ENCODE data around the gene LAMB4.

The LAMB4 gene

GRCh38 chr7:108103558-108104298 is 26.4 kb downstream of the LAMB4 start:
- DNase-seq = no peak

DNA sequence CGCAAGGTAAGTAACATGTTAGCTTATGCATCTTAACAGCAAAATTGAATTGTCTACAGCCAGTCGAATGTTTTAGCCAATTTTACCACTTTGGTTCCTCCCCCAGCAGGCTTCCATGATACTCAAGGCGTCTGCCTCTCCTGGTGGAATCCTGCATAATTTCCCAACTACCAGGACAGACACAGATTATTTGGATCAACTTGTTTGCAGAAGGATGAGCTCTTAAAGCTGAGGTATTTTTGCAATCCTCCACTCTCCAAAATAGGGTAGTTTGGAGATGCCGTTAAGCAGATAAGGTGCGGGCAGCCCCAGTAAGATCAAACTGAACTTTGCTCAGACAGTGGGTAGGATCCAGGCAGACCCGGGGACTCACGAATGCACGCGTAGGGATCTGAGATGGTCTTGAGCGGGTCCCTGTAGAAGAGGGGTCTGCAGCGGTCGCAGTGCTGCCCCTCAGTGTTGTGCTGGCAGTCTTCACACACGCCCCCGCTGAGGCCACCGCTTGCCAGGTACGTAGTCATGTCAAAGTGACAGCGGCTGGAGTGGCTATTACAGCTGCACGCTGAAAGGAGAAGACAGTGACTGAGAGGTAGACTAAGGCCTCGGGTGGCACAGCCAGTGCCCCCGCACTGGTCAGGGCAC is 27.4 kb downstream of the LAMB4 start:
- no peak for DNase-seq

GRCh38 chr7:108101759-108102158 is 28.4 kb downstream of the LAMB4 start:
- no peak for DNase-seq

DNA sequence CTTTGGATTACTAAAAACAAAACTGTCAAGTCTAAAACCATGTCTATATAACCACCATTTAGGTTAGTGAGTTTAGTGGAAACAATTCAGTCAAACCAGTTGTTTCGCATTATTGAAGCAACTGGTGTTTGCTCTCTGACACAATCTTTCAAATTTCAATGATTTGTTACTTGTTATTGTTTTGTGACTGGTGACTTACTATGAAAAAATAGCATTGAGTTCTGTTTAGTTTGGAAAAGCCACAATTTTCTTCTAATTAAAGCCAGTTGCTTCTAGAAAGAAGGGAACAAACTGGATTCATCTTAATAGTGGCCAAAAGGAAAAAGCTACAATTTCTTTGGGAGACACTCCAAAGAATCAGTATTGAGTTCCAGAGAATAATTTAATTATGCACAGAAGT is 30.4 kb downstream of the LAMB4 start:
- DNase-seq = no peak

DNA sequence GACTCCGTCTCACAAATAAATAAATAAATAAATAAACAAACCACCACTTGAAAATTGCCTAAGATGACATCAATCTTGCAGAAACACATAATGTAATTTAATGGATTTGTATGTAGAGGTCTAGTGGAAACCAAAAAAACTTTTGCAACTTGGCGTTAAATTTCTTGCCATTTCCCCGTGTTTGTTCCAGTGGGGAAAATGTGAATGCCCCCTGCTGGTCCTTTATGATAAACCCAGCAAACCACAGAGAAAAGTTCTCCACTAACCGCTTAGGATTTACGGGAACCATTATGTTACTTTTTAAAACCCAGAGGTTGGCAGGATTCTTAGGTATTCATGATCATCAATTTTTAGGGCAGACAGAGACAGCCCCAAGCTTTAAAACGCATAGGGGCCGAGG is 32.5 kb downstream of the LAMB4 start:
- no peak for DNase-seq

- no peak for DNase-seq
Measured at GRCh38 chr7:108096996-108097395, 33.2 kb downstream of the LAMB4 start.

DNA sequence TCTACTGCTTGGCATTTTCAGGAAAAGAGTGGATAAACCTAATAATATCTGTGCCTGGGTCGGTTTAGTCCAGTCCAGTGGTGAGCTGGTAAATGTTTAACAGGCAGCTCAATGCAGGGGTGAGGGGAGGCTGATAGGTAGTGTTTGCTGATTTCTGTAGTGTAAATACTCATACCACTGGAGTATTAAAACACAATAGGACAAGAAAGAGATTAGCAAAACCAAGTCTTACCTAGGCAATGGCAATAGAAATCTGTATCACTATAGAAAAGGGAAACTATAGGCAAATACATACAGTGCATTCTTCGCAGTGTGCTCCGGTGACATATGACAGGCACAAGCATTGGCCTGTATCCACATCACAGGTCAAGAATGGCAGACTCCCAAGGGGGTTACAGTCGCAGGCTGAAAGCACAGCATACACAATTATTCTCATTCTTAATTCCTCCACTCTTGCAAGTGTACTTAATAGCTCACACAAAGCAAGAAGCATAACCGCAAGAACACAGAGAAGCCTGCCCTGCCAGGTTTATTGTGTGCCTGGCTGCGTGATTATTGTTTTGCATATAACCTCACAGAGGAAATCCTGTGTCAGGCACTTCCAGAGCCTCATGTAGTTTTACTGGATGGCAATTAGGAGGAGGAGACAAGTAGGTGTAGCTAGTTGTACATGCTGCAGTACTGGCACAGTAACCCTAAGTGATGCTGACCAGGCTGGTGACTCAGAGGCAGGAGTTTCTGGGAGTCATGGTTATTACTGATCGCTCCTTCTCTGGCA is 35.0 kb downstream of the LAMB4 start:
- DNase-seq = no peak

DNA sequence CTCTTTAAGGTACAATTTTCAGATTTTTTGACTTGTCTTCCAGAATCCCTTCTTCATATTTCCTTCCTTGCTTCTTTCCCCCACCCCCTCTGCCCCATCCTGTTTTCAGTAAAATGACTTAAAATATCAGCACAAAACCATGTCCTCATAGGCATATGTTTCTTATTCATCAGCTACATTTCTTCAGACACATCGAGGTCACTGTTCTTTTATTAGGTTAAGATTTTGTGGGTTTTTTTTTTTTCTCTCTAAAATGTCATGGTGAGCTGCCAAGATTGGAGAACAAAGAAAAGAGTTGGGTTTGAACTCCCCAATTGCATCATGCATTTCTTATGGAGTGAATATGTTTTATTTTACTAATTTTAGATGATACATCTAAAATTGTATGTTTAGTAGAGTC is 35.8 kb downstream of the LAMB4 start:
- no peak for DNase-seq

GRCh38 chr7:108093851-108094331 is 36.3 kb downstream of the LAMB4 start:
- no peak for DNase-seq

- no peak for DNase-seq
Measured at GRCh38 chr7:108093341-108093740, 36.8 kb downstream of the LAMB4 start.

- no peak for DNase-seq
Measured at GRCh38 chr7:108091461-108091831, 38.7 kb downstream of the LAMB4 start.

DNA sequence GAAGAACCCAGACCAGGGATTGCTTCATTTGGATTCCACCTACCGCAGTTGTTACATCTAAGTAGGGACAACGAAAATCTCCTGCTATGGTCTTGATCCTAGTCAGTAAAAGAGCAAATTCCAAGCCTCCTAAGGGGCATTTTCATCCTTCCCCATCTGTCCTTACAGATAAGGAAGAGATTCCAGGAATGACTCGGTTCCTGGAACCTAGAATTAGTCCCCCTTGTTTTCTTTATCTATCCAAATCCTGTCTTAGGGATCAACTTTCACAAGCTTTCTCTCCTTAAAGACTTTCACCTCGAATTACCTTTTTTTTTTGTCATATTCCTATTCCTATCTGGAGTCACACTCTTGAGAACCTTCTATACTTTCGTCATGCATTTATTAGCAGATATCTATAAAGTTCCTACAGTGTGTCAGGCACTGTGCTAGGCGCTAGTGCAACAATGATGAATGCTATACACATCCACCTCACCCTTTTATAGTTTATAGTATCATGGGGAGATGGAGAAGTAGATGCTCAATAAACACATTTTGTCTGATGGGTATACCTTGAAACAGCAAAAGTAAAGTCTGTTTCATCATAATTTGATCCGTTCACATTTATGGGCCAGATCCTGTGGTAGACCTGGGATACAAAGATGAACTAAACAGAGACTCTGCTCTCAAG is 39.2 kb downstream of the LAMB4 start:
- DNase-seq = no peak

DNA sequence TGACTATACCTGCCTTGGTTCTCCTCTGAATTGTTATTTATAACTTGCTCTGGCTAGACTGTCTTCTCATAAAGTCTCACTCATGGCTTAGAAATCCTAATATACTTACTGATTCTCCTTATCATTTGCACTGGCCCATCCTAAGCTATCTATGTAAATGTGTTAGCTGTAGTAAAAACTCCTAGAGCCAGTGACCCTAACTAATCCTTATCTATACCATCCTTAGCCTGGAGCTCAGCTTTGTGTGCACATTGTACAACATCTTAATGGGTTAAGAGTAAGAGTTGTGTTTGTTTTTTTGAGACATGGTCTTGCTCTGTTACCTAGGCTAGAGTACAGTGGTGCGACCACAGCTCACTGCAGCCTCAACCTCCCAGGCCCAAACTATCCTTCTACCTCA is 40.8 kb downstream of the LAMB4 start:
- DNase-seq = no peak

GRCh38 chr7:108088729-108089128 is 41.4 kb downstream of the LAMB4 start:
- no peak for DNase-seq

DNA sequence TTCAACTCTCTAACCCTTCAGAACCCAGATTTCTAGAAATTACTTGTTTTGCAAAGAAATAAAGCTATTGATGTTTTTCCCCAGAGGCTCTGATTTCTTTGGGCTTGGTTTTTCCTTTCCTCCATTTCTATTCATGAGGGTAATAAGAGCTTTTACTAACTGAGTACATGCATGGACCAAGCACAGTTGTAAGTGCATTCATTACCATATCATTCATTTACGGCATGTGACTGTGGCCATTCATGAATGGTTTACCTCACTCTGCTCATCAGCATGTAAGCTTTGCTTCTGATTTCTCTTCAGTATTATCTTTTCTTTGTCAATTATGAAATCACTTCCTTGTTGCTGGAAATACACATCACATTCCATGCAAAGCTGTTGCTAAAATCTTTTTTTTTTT is 42.4 kb downstream of the LAMB4 start:
- no peak for DNase-seq

DNA sequence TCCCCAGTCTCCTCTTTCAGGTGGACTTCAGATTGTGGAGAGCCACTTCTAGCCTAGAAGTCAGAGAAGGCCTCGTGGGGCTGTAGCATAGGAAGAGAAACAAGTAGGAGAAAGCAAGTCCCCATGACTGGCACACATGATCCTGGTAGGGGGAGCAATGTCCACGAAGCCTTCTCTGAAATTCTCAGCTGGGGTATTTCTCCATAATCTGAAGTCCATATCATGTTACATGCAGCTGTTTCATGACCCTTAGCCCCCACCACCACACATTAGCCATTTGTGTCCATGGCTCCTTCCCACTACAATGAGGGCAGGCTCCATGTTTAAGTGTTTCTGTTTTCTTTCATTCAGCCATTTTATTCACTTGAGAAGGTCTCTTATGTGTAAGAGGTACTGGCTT is 43.2 kb downstream of the LAMB4 start:
- DNase-seq = no peak

GRCh38 chr7:108086546-108086945 is 43.6 kb downstream of the LAMB4 start:
- DNase-seq = no peak

GRCh38 chr7:108083980-108084379 is 46.2 kb downstream of the LAMB4 start:
- DNase-seq = no peak

DNA sequence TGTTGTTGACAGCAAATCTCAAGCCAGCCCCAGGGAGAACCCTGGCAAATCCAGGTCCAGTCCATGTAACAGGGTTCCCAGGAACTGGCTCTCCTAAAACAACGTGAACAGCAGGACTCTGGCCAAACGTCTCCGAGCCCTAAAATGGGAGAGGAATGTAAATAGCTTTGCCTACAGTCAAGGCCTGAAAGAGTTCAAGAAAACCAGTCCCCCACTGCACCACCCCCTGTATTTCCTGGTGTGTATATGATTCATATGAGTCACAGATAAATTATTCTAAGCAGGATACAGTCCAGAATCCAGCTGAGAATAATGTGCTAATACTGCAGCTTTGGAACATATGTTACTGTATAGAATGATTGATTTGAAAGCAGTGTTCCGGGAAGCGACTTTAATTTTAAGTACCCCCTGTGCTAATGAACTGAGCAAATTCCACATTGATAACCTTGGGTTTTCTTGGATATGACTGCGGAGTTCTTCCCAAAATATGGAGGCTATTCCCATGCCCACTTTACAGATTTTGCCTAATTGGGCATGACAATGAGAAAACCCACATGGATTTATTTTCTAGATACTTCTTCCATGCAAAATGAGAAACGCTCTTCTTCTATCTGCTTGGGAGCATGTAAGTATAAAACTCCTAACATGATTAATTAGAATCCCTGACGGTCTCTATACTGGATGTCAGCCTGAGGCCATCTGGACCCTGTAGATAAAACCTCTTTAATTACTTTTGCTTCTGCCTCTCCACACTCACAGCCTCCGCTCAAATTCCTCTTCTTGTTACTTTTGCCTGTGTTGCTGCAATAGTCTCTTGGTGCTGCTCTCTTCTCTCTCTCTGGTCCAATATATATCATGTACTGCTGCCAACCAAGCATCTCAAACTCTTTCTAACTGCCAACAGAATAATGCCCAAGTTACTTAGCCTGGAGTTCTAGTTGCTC is 50.2 kb downstream of the LAMB4 start:
- DNase-seq = no peak

DNA sequence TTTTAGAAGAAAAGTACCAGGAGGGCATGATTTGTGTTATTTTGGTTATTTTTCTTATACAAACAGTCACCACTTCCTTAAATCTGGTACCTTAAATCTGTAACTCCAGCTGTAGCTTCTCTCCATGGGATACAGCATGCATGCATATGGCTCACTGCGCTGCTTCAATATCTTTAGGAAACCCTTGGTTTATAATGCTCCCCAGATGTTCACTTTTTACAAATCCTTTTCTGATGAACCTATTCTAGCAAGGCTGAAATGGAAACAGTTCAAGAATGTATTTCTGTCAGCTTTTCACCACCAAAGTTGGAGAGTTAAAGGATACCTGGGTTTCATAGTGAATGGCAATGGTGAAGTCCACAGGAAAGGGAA is 50.9 kb downstream of the LAMB4 start:
- no peak for DNase-seq

DNA sequence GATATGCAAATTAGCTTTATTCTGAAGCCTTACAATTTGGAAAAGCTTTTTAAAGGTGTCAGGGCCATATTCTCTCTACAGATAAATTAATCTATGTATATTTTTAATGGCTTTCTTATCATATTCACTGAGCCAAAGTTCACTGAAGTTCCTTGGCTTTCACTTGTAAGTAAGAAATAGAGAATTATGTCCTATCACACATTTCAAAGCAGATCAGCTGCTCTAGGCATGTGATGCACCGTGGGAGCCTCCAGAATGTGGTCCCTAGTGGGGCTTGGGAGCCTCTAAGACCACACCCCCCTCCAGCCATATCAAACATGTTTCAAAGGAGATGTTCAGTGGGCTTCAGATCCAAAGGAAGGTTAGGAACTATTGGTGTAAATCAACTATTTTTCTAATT is 51.5 kb downstream of the LAMB4 start:
- no peak for DNase-seq

GRCh38 chr7:108078211-108078673 is 51.9 kb downstream of the LAMB4 start:
- no peak for DNase-seq

Measured in NCI-H510A (cell line).